HG03095 (cell line): ENCODE data around the gene SMIM5.
"Not testable (repeated sequence)": the region's sequence is repeated elsewhere in the genome, so short reads cannot be mapped to it uniquely, and the experiment has no call there.

ENCODE experiments used
- ATAC-seq: cut with Tn5 transposase; IDR thresholded peaks from one replicate; pipeline ENCODE4 v1.9.1; 2021; ENCODE audit warnings: moderate library complexity; ENCODE audit not compliant: unreplicated experiment

Gene SMIM5

DNA sequence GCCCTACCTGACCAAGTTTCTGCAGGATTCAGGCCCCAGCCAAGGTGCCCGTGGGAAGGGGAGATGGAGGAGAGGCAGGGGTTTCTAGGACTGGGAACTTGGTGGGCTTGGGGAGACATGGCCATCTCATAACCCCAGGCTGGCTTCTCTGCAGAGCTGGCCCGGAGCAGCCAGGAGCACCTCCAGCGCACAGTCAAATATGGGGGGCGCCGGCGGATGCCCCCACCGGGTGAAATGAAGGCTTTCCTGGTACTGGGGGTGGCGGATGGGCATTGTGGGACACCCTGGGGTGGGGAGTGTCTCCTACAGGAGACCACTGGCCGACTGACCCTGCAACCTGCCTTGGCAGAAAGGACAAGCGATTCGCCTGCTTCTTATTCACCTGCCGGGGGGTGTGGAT, 9.2 kb upstream of the SMIM5 start:
- no peak for ATAC-seq

DNA sequence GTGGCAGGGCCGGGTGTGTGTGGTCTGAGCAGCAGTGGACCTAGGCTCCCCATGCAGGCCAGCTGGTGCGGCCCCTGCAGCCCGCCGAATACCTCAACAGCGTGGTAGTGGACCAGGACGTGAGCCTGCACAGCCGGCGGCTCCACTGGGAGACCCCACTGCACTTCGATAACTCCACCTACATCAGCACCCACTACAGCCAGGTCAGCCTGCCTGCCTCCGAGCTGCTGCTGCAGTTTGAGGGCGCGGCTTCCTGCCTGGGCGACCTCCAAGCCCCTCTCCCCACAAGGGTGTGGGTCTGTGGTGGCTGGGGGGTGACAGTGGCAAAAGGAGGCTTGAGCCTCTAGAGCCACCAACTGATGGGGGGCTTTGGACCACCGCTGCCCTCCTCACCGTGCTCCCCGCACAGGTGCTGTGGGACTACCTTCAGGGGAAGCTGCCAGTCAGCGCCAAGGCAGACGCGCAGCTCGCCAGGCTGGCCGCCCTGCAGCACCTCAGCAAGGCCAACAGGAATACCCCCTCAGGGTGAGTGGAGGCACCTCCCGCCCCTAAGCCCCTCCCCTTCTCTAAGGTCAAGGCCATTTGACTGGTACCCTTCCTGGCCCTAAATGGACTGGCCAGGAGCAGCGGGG, 8.4 kb upstream of the SMIM5 start:
- no peak for ATAC-seq

DNA sequence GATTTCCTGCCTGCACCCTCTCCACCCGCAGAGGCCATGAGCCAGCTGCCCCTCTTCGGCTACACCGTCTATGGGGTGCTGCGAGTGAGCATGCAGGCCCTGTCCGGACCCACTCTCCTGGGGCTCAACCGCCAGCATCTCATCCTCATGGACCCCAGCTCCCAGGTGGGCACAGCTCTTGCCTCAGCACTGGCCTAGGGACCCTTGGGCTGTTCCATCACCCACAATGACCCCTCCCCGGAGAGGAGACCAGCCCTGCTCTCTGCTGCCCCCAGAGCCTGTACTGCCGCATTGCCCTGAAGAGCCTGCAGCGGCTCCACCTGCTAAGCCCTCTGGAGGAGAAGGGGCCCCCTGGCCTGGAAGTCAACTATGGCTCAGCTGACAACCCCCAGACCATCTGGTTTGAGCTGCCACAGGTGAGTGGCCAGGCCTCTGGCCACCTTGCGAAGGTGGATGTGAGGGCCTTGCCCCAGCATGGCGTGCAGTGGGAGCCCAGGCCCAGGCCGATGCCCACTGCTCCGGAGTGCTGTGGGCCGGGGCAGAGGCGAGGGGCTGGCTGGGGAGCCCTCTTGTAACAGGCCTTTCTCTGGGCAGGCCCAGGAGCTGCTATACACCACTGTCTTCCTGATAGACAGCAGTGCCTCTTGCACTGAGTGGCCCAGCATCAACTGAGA, 7.3 kb upstream of the SMIM5 start:
- no peak for ATAC-seq

DNA sequence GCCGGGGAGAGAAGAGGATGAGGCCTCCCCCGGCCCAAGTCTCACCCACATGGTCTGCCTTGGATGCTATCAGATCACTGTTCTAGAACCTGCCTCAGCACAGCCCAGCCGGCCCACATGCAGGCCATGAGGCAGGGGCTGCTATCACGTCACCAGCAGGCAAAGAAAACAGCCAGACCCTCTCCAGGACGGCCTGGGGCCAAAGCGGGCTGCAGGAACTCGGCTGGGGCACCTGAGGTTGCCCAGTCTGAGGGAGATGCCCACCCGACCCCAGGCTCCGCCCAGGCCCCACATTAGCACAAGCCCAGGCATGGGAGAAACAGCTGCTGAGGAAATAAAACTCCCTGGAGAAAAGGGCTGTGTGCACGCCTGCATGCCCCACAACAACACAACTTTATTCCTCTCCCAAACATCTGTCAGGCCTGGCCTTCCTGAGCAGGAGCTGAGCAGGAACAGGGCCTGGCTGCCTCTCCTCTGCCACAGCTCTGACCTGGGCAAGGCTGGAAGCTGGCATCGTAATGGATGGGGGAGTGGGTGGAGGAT, 6.7 kb upstream of the SMIM5 start:
- ATAC-seq: no peak

DNA sequence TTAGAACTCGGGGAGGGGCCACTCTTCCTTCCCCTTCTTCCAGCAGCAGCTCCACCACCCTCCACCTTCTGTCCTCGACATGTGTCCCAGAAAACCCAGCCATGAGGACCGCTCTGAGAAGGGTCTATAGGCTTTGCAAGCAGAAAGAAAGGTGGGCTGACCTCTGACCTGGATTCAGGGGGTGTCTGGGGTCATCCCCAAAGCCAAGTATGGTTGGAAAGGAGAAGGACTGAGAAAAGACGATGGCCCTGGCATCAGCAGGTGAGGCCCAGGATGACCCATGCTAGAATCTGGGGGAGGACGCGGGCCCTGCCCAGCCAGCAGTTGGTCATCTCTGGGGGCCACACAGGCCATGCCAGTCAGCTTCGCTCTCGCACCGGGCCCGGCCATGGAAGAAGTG, 6.1 kb upstream of the SMIM5 start:
- no peak for ATAC-seq

DNA sequence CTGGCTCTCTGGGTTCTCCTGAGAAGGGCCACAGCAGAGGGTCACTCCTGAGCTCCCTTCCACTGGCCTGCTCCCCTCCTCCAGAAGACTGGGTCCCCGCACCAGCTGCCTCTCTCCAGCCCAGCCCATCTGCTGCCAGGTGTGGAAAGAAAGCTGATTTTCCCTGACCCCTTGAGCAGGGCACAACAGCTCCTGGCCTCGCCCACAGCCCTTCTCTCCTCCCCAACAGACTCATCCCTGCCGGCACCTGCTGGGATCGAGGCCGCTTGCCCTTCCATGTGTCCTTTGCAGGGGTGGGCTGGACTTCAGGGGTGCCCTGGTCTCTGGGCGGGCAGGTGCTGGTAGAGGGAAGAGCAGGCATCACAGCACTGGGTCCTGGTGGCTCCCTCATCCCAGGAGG, 4.8 kb upstream of the SMIM5 start:
- ATAC-seq: no peak

DNA sequence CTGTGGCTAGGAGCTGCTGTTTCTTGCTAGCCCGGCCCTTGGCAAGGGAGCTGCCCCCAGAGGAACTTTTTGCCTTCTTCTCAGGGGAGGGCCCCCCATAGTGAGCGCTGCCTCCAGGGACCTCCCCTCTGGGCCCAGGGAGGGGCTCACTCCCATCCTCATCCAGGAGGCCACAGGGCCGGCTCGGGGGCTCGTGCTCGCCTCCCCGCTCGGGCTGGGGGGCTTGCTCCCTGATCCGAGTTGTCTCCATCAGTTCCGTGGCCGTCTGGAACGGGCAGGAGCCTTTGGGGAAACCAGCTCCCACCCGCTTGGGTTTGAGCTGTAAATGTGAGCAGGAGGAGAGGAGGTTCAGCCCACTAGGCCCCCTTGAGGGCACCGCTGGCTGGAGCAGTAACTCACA, 4.1 kb upstream of the SMIM5 start:
- no peak for ATAC-seq

DNA sequence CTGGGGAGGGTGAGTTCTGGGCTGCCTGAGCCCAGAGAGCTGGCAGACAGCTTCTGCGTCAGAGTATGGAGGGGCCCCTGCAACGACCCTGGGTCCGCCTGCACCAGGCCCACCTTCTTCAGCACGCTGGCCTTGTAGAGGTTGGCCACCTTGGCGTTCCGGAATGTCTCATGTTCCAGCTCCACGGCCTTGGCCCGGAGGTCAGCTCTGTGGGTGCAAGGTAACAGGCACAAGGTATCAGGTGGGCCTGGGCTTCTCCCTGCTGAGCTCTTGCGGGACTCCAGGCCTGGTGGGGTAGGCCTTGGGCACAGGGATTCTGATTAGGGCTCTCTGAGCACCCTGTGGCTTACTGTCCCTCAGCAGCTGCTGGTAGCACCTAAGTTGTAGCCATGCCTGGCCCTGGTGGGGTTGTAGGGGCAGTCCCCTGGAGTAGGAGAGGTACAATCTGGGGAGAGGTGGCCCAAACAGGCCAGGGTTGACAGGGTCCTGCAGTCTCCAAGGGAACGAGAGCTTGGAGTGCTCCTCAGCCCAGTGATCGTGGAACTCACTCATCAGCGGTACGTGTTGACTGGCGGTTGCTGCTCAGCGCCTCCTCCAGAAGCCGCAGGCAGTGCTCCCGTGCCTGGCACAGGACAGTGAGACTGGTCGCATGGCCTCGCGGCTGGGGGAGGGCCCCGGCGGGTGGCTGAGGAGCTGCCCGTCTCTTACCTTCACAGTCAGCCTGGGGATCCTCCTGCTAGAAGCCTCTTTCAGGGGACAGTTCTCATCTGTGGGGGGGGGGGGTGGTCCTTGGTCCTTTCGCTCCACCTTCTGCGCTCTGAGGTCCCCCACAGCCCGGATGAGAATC, 2.9 kb upstream of the SMIM5 start:
- ATAC-seq: no peak

DNA sequence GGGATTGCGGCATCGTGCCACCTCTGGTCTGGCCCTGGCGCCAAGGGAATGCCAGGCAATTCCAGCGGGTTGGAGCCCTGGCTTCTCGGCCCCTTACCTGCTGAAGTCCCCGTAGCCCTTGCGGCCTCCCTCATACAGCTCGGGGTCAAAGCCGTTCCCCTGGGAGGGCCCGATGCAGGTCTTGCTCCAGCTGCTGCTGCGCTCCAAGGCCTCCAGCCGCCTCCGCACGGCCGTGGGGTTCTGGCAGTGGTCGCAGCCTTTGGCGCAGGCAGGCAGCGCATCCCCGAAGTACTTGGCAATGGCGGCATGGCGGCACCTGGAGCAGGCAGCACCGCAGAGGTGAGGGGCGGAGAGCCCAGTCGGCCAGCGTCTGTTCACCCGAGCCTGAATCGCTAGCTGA, 1.9 kb upstream of the SMIM5 start:
- no peak for ATAC-seq

DNA sequence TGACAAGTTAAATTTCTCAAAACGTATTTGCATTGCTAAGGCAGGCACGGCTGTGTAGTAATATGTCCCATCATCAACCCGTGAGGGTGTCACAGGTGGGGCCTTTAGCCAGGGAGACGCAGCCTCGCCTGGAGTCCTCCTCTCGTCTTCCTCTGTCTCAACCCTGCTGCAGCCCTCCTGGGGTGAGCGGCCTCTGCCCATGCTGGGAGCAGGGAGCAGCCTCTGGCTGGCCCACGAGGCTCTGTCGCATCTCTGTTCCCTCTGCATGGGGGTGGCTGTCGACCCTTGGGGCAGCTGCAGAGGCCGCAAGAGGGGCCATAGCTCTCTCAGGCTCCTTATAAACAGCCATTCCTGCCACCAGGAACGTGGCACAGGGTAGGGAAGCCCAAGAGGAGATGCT, 806 bp upstream of the SMIM5 start:
- ATAC-seq: no peak

DNA sequence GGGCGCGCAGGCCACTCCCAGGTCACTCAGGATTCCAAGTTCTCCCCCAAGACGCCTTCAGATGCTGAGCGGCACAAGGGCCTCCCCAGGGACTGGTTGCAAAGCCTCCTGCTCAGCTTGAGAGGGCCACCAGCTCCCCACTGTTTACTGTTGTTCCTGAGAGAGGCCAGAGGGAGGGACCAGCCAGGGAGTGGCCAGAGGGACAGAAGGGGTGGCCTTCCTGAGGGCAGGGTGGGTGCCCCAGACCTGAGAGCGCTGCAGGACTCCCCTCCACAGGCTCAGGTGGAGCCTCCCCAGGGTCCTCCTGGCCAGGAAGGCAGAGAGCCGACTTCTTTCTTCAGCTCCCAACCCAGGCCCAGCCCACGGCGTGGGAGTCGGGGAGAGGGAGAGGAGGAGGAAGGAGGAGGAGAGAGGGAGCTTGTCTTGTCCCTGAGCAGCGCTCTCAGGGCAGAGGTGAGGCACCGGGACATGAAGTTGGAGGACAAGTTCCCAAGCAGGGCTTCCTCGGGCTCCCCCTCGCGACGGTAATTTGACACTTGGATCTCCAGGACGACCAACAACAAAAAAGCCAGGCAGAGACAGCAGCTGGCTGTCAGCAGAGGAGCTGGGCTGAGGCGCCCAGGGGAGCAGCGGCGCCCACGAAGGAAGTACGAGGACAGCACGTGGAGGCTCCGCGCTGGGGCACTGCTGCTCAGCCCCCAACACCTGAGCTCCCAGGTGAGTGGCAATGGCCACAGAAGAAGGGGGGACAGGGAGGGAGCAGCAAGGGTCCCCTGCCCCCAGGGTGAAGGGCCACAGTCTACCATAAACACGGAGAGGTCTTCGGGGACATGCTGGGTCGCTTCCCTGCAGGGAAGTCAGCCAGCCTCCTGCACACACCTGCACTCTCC, 497 bp downstream of the SMIM5 start:
- ATAC-seq: no peak

DNA sequence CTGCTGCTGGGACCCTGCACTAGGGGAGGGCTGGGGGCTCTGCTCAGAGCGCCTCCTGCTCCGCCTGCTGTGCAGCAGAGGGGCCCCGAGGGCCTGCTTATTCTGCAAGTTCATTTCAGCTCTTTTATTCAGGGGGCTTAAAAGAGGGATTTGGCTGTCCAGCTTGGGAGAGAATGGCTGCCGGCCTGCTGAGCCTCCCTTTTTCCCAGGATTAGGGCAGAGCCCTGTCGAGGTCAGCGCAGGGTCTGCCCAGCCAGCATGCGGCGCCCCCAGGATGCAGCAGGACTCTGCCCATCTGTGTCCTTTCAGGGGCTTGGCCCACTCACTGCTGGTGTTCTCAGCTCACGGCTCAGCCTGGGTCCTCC, 1.1 kb downstream of the SMIM5 start:
- ATAC-seq: no peak

DNA sequence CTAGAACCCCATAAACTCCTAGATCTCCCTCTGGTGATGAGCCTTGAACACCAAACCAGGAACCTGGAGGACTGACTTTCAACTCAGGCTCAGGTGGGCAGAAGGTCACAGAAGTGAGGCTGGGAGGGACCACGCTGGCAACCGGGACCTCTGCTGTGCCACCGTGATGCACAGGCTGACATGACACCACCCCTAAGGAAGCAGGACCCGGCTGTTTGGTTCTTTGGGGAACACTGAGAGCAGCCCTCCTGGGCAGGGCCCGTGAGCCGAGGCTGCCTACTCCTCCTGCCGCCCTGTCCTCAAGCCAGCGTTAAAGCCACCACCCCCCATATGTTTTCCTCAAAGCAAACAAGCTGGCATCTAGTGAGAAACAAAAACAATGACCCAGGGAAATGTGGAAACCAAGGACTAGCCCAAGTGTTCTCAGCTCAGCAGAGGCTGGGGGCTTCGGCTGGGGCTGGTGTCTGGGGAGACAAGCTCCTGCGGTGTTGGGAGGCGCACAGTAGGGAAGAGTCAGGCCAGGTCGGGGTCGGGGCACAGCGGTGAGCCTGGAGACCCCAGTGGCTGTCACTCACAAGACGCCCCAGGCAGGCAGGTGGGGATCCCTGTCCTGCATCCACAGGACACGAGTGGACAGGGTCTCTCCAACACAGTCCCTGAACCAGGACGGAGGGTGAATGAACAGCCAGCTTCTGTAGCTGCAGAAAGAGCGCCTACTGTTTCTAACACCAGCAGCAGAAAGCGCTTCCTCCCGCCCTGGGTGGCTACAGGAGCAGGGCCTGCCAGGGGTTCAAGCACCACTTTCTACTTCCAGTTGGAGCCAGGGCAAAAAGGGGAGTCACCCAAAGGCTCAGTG, 1.7 kb downstream of the SMIM5 start:
- no peak for ATAC-seq

DNA sequence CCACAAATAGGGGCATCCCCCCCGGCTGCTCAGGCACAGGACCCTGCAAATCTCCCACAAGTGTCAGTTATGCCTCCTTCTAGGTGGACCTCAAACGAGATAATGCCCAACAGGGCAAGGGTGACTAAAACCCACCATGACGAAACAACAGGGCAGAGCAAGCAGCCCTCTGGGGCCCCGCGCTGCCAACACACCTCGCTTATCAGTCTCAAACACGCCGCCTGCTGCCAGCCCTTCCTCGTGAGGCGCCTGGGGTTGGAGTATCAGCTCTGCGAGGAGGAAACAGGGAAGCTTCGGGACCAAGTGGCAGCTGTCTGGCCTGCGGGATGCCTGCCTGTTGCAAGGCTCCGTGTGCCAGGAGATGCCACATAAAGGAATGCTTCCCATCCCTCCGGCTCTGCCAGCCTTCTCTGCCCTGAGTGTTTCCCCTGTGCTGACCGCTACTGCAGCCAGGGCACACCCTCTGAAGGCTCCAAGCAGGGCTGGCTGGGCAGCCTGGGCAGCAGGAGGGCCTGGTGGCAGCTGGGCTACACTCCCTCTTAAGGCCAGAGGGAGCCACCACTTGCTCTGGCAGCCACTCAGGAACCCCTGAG, 2.5 kb downstream of the SMIM5 start:
- ATAC-seq: no peak

DNA sequence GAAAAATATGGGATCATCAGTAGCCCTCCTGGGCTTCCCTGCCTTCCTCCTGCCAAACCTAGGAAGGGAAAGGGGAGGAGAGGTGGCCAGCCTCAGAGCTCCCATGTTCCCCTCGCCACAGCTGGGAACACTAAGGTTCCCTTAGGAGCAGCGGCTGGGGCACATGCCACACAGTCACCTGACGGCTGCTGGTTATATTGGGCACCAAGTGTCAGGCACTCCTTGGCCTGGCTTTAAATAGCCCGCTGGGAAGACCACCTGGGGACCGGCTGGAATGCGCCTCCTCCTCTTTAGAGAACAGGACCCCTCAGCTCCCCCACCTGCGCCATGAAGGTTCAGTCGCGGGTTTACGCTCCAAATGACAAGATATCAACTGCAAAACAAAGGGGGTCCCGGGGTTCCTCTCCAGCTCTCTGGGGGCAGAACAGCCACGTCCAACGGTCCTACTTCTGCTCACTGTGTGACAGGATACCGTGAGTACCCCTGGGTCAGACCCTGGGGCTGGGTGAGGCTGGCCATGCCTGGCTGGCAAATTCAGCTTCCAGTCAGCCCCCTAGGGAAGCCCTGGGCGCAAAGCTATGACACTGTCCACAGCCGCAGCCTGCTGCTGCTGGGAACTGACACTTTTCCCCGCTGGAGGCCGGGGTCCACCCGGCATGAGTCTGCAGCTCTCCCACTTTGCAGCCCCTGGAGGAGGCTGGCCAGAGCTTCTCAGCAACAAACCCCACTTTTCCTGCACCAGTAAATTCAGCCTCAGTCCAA, 3.3 kb downstream of the SMIM5 start:
- no peak for ATAC-seq

DNA sequence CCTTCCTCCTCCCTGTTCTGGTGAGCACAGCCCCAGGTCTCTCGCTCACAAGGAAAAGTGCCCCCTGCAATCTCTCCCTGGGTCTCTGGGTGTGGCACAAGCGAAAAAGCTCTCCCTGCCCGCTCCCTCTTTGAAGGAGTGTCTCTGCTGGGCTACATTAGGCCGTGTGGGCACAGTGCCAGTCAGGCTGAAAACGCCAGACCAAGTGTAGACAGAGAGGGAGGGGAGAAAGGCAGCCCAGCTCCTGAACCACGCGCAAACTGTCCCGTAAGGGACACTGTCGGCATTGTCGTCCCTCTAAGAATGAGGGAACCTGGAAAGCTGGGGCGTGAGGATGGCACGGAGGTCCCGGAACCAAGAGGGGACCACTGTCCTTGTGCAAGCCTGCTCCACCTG, 3.9 kb downstream of the SMIM5 start:
- ATAC-seq: no peak

DNA sequence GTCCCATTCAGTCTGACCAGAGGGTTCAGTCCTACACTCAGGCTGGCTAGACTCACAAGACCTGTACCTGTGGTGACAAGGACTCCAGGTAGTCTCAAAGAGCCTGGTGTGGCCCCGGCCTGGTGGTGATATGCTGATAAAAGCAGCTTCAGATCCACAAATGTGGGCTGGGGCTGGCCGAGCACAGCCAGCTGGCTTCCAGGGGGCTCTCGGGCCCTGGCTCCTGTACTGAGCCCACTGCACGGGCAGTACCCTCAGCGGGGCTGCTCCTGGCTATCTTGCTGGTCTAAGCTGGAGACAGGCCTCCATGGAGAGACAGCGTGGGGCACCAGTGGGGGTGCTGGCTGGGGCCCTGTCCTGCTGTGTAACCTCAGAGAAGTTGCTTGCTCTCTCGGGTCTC, 4.3 kb downstream of the SMIM5 start:
- ATAC-seq: no peak

DNA sequence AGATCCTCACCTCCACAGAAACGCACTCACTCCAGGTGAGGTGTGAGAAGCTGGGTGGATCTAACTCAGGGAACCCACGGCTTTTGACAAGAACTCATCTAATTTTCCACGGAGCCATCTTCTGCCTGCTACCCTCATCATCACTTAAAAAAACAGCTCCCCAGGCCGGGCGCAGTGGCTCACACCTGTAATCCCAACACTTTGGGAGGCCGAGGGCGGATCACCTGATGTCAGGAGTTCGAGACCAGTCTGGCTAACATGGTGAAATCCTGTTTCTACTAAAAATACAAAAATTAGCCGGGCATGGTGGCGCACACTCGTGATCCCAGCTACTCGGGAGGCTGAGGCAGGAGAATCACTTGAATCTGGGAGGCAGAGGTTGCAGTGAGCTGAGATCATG, 4.8 kb downstream of the SMIM5 start:
- ATAC-seq: not testable (repeated sequence)

DNA sequence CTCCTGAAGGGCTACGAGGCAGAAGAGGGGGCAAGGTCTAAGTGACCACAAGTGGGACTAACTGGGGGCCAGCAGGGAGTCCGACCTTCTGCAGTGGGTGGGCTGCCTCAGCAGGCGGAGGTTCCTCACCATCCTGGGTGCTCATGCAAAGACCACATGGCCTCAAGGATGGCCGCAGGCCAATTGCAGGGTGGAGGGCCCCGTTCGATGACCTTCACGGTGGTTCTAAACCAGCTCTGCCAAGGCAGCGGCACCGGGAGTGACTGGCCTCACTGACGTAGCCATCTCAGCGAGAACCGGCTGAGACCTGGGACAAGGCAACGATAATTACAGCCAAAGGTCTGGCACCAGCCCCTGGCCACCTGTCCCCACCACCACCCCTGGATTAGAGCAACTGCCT, 5.7 kb downstream of the SMIM5 start:
- no peak for ATAC-seq
